GM18858 (cell line): ENCODE measurements around the gene FZD4.

Experiments
- ATAC-seq: cut with Tn5 transposase; IDR thresholded peaks from one replicate; pipeline ENCODE4 v1.9.1; 2021; ENCODE audit not compliant: unreplicated experiment

Gene FZD4

GRCh38 chr11:86914865-86915519 is 40.2 kb downstream of the FZD4 start:
- ATAC-seq: no peak

DNA sequence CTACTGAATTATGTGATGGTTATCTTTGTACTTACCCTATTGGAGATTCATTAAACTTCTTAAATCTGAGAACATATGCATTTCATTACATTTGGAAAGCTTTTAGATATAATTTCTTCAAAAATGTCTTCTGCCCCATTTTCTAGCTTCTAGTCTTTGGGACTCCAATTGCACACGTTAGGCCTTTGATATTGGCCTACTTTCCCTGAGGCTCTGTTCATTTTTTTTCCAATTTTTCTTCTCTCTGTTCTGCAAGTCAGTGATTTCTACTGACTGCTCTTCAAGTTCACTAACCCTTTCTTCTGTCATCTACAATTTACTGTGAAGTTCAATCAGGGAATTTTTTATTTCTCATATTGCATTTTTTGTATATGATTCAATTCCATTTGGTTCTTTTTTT is 43.0 kb downstream of the FZD4 start:
- no peak for ATAC-seq

DNA sequence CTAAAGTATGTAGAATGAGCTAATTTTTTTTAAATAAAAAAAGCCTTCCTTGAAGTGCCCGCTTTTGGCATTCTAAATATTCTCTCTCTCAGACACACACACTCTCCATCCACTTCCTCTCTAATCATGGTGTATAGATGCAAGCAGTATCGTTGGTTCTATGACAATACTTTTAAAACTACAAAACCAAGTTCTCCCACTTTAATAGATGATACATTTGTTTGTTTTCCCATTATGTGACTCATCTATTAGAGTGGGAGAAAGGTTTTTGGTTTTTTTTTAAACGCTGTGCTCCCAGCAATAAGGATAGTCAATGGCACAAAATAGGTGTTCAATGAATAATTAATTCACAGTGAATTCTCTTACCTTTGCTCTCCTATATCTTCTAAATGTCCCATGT is 44.6 kb downstream of the FZD4 start:
- no peak for ATAC-seq

GRCh38 chr11:86906198-86906597 is 49.0 kb downstream of the FZD4 start:
- no peak for ATAC-seq

- no peak for ATAC-seq
Measured at GRCh38 chr11:86905252-86905651, 49.9 kb downstream of the FZD4 start.

- no peak for ATAC-seq
Measured at GRCh38 chr11:86904001-86904400, 51.2 kb downstream of the FZD4 start.

DNA sequence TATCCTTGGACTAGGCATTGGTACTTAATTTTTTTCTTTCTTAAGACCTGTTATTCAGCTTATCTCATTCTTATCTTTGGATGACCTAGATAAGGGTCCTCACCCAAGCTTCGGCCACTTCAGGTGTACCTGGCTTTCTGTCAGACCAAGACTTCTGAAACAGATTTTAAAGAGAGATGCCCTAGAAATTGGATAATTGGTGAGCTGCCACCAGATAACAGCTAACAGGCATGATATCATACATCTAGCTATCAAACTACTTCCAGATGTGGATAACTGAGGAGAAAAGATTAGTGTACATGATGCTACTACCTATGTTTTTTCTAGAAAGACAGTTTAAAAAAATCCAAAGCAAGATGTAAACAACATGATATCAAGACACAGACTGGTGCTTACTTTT is 52.9 kb downstream of the FZD4 start:
- ATAC-seq: no peak

- no peak for ATAC-seq
Measured at GRCh38 chr11:86901599-86901998, 53.6 kb downstream of the FZD4 start.

DNA sequence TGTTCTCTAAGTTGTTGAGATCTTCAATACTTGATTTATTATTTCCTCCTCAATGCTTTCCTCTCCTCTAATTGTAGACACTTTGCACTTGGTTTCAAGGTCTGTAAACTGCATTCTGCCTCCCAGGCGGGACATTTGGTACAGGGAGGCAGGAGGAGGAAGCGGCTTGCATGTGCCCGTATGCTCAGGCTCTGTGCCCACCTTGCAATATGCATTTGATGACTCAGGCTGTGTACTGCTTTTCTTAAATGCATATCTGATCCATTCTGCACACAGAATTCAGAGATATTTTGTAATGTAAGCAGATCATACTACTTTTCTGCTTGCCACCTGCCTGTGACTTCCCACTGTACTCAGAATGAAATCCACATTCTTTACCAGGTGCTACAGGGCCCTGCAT is 55.0 kb downstream of the FZD4 start:
- no peak for ATAC-seq

DNA sequence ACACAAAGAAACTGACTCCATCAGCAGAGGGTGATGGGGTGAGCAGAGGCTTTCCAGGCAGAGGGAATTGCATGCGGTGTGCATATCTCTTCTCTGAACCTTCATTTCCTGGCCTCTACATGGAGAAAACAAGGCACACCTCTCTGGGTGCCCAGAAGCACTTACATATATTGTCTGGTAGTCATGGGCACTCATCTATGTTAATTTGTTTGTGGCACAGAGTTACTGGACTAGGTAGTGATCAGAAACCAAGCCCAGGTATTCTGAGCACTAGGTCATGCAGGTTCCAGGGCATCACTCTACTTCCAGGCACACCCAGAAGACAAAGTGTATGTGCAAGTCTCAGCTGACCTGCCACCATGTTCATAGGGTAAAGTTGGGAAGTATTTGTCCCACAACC is 56.5 kb downstream of the FZD4 start:
- no peak for ATAC-seq

DNA sequence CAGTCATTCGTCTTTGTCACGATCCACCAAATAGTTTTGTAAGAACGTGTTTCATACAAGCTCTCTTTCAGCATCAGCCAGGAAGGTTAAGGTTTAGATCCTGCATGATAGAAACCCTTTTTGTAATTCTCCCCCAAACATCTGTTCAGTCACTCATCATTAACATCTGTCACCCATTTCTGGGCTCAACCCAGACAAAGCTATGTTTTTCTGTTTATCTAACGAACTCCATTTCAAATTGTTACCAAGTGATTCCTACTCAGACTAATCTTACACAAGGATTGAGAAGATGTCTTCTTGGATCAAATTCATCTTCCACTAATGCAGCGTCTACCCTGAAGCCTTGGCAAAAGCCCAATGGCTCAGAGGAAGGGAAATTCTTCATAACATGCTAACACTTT is 58.8 kb downstream of the FZD4 start:
- ATAC-seq: no peak
